B cell (primary cell): ENCODE measurements around the gene CHN1. TPM values are rescaled to one million over a fixed set of nuclear protein-coding genes. Genes with fewer than 3 reads are reported as not detected.

Experiments used
- ATAC-seq: fragments of 200-7000 bp; cut with Tn5 transposase; one replicate; pipeline ENCODE4 v1.10.0; 2021; ENCODE audit warnings: low read depth, mild to moderate bottlenecking, moderate number of reproducible peaks, moderate library complexity
- CTCF ChIA-PET: fragments of 350-600 bp; sonication (Branson Sonifier 250); formaldehyde crosslinking; loops from one replicate; lab custom pipeline; 2021; ENCODE audit warnings: antibody characterized with exemption, inconsistent platforms; lab: Charles Lee
- POLR2A ChIA-PET: fragments of 350-600 bp; sonication (Branson Sonifier 250); formaldehyde crosslinking; loops from one replicate; lab custom pipeline; 2021; ENCODE audit warnings: antibody characterized with exemption; lab: Charles Lee
- DNase-seq: peaks from one replicate; pipeline ENCODE4 v3.0.0; 2013
- H2AFZ ChIP-seq: 2 replicates; pipeline ENCODE4 v1.6.1; 2012; ENCODE audit warnings: mild to moderate bottlenecking, low read depth, low read length; ENCODE audit not compliant: insufficient read depth, poor library complexity, severe bottlenecking
- H3K27ac ChIP-seq, 2 donors: 1 replicate in 1 of 2; 2 replicates in 1 of 2; pipeline ENCODE4 v1.5.1; 2012 to 2013; ENCODE audit warnings: low read length in 2 of 2, mild to moderate bottlenecking in 2 of 2, moderate library complexity in 1 of 2
- H3K27me3 ChIP-seq, 4 experiments: fragments of 200-600 bp in 1 of 4; sonication (generic) in 1 of 4; replicated peaks in 1 of 4; 1 replicate in 2 of 4; 2 replicates in 2 of 4; pipeline versions ENCODE4 v1.6.1 to v1.7.0; 2013 to 2016; ENCODE audit warnings: low read length in 3 of 4, mild to moderate bottlenecking in 2 of 4, mixed read lengths in 1 of 4, moderate library complexity in 1 of 4; ENCODE audit not compliant: insufficient read depth in 4 of 4, control insufficient read depth in 3 of 4; ENCODE audit errors: control extremely low read depth in 1 of 4
- H3K36me3 ChIP-seq, 2 experiments: replicated peaks in 1 of 2; 1 replicate in 1 of 2; 2 replicates in 1 of 2; pipeline versions ENCODE4 v1.6.1 to v1.7.1; 2013; ENCODE audit warnings: low read length in 1 of 2; ENCODE audit not compliant: insufficient read depth in 2 of 2, control insufficient read depth in 1 of 2; ENCODE audit errors: control extremely low read depth in 1 of 2, extremely low read depth in 1 of 2
- H3K4me1 ChIP-seq, 2 donors: fragments of 200-600 bp in 1 of 2; sonication (generic) in 1 of 2; 1 replicate in 1 of 2; 2 replicates in 1 of 2; pipeline versions ENCODE4 v1.5.1 to v1.6.1; 2013 to 2017; ENCODE audit warnings: low read length in 2 of 2; ENCODE audit not compliant: control insufficient read depth in 2 of 2, insufficient read depth in 2 of 2
- H3K4me2 ChIP-seq: replicated peaks from 2 replicates; pipeline ENCODE3; 2012; ENCODE audit warnings: mild to moderate bottlenecking, low read depth, low read length; ENCODE audit not compliant: poor library complexity, severe bottlenecking
- H3K4me3 ChIP-seq, 5 experiments: fragments of 200-600 bp in 1 of 5; sonication (generic) in 1 of 5; 1 replicate in 3 of 5; 2 replicates in 2 of 5; pipeline versions ENCODE4 v1.5.1 to v1.7.0; 2011 to 2016; ENCODE audit warnings: low read length in 4 of 5, mild to moderate bottlenecking in 4 of 5, low read depth in 2 of 5, control low read depth in 1 of 5, moderate library complexity in 1 of 5; ENCODE audit not compliant: insufficient read depth in 1 of 5; ENCODE audit errors: control extremely low read depth in 1 of 5, extremely low read depth in 1 of 5
- H3K79me2 ChIP-seq: fragments of 200-600 bp; sonication (generic); one replicate; pipeline ENCODE4 v1.6.0; 2016; ENCODE audit warnings: low read length; ENCODE audit not compliant: control insufficient read depth, insufficient read depth
- H3K9ac ChIP-seq: fragments of 200-600 bp; sonication (generic); 2 replicates; pipeline ENCODE4 v1.6.1; 2017; ENCODE audit warnings: mild to moderate bottlenecking, low read length, moderate library complexity
- H3K9me3 ChIP-seq, 3 donors: one replicate each; pipeline versions ENCODE4 v1.6.1 to v1.7.1; 2013; ENCODE audit warnings: low read length in 2 of 3; ENCODE audit not compliant: control insufficient read depth in 2 of 3, insufficient read depth in 1 of 3; ENCODE audit errors: control extremely low read depth in 1 of 3
- H4K20me1 ChIP-seq: 2 replicates; pipeline ENCODE4 v1.6.0; 2012; ENCODE audit warnings: mild to moderate bottlenecking, low read length; ENCODE audit not compliant: insufficient read depth, control insufficient read depth, poor library complexity, severe bottlenecking
- H3K27ac Mint-ChIP-seq: one replicate; pipeline ENCODE4 v1.8.0; 2021; ENCODE audit warnings: mixed read lengths
- H3K27me3 Mint-ChIP-seq: one replicate; pipeline ENCODE4 v1.8.0; 2021; ENCODE audit warnings: mixed read lengths
- H3K4me1 Mint-ChIP-seq: one replicate; pipeline ENCODE4 v1.8.0; 2021; ENCODE audit warnings: mixed read lengths
- H3K4me3 Mint-ChIP-seq: one replicate; pipeline ENCODE4 v1.8.0; 2021; ENCODE audit warnings: mixed read lengths
- H3K9me3 Mint-ChIP-seq: one replicate; pipeline ENCODE4 v1.8.0; 2022; ENCODE audit warnings: mixed read lengths; ENCODE audit not compliant: insufficient read depth
- EZH2 ChIP-seq: IDR thresholded peaks from 2 replicates; pipeline ENCODE4 v1.6.1; 2012; ENCODE audit warnings: borderline replicate concordance, low read depth, mild to moderate bottlenecking, moderate library complexity, low read length; ENCODE audit not compliant: insufficient read depth, poor library complexity, severe bottlenecking
- WGBS: methylation state at CpG from one replicate; pipeline ENCODE4 v1.1.5; 2013; ENCODE audit warnings: missing lambda C conversion rate; ENCODE audit not compliant: insufficient coverage; 5-methylcytosine and 5-hydroxymethylcytosine counted together
- intact Hi-C: fragments of 100-400 bp; cut with micrococcal nuclease; formaldehyde crosslinking; loops from one replicate; pipeline ENCODE4 v1.10.0; 2022
- polyA plus RNA-seq: library from polyadenylated mRNA; depleted of rRNA; stranded (reverse); fragments of >200 nt; gene quantifications from 2 replicates; pipeline ENCODE4 v1.2.3, GENCODE V29; 2012
- total RNA-seq, 2 donors: library from RNA; stranded (reverse); fragments of 120-200 nt in 1 of 2; gene quantifications; 1 replicate in 1 of 2; 2 replicates in 1 of 2; pipeline versions ENCODE4 v1.2.3 to v1.2.4, GENCODE V29; 2013 to 2022
- TF ChIP-seq, protein P1 (sequence below): fragments of 200-600 bp; IDR thresholded peaks from one replicate; pipeline ENCODE4 v1.8.0; 2022; ENCODE audit warnings: antibody characterized with exemption, mild to moderate bottlenecking

CHN1 gene
- total and polyA plus RNA-seq, 2 donors (not counting 1 experiment from before 2014, with no cell fraction given) = 0.79 to 1.4 TPM

DNA sequence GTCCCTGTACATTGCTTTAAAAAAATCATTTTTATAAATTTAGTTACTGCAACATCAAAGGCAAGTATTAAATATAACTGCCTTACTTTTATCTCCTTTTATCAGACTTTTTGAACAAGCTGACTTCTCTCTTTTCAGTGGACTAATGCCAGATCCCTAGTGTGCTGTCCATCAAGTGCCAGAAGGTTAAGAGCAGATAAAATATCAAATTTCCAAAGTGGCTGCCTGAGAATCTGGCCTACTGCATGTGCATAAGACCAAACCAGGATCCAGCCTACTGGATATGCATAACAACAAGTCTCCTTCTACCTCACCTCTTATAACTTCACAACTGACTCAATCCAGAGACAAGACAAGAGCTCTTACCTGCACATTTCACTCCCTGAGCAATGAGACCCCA is 181.1 kb downstream of the CHN1 start:
- POLR2A ChIA-PET = no interaction called here
- no peaks in the 10 kb centered on the region for H3K4me1 ChIP-seq
- intact Hi-C loops = no loop called here
- H3K9ac ChIP-seq = no peak overlapping the region
- H3K4me1 Mint-ChIP-seq = no peaks in the 10 kb centered on the region
- H3K9me3 ChIP-seq = no peaks in the 10 kb centered on the region
- H3K4me3 ChIP-seq = no peak overlapping the region
- ATAC-seq = no peak
- no peaks in the 10 kb centered on the region for H4K20me1 ChIP-seq
- no peak overlapping the region for H3K27ac ChIP-seq
- H3K36me3 ChIP-seq = no peaks in the 10 kb centered on the region
- no peak overlapping the region for H3K27ac Mint-ChIP-seq
- no peaks in the 10 kb centered on the region for H3K79me2 ChIP-seq
- no peak for DNase-seq
- no peak overlapping the region for H3K4me3 Mint-ChIP-seq
- H3K27me3 ChIP-seq = peaks cover 0 to 5% (median 0%) of the 10 kb centered on the region in 4 experiments
- H3K9me3 Mint-ChIP-seq = no peaks in the 10 kb centered on the region
- no peak for TF ChIP-seq EZH2
- no peak overlapping the region for H2AFZ ChIP-seq
- CTCF ChIA-PET = no interaction called here
- H3K27me3 Mint-ChIP-seq = peaks cover 15% of the 10 kb centered on the region
- no peak overlapping the region for H3K4me2 ChIP-seq

DNA sequence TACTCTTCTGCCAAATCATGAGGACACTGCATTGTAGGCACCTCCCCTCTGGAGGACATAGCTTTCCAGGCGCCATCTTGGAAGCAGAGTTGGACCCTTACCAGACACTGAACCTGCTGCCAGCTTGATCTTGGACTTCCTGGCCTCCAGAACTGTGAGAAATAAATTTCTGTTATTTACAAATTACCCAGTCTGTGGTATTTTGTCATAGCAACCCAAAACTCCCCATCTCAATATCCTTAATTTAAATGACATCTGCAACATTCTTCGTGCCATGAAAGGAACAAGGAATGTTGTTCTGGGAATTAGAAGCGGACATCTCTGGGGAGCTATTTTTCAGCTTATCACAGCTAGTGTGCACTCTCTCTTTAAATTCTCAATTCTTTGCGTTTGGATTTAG is 183.6 kb downstream of the CHN1 start:
- Histone ChIP-seq H3K9ac (no peak overlapping the region), H3K79me2 (no peaks in the 10 kb centered on the region), H3K4me3 (no peak overlapping the region), H3K27me3 (peaks cover 0 to 5% (median 0%) of the 10 kb centered on the region in 4 experiments), H3K9me3 (no peaks in the 10 kb centered on the region), H4K20me1 (no peaks in the 10 kb centered on the region), H2AFZ (no peak overlapping the region), H3K36me3 (no peaks in the 10 kb centered on the region), H3K4me2 (no peak overlapping the region), H3K4me1 (no peaks in the 10 kb centered on the region), H3K27ac (no peak overlapping the region)
- ChIA-PET CTCF (no interaction called here), POLR2A (no interaction called here)
- ATAC-seq (no peak), DNase-seq (no peak)
- H3K9me3 Mint-ChIP-seq = no peaks in the 10 kb centered on the region
- WGBS = 100% methylated on average over 1 of the region's 4 CpGs
- peaks cover 7% of the 10 kb centered on the region for H3K27me3 Mint-ChIP-seq
- H3K4me1 Mint-ChIP-seq = no peaks in the 10 kb centered on the region
- H3K27ac Mint-ChIP-seq = no peak overlapping the region
- intact Hi-C loops = no loop called here
- no peak overlapping the region for H3K4me3 Mint-ChIP-seq
- no peak for TF ChIP-seq EZH2
- TF ChIP-seq, protein P1, sequence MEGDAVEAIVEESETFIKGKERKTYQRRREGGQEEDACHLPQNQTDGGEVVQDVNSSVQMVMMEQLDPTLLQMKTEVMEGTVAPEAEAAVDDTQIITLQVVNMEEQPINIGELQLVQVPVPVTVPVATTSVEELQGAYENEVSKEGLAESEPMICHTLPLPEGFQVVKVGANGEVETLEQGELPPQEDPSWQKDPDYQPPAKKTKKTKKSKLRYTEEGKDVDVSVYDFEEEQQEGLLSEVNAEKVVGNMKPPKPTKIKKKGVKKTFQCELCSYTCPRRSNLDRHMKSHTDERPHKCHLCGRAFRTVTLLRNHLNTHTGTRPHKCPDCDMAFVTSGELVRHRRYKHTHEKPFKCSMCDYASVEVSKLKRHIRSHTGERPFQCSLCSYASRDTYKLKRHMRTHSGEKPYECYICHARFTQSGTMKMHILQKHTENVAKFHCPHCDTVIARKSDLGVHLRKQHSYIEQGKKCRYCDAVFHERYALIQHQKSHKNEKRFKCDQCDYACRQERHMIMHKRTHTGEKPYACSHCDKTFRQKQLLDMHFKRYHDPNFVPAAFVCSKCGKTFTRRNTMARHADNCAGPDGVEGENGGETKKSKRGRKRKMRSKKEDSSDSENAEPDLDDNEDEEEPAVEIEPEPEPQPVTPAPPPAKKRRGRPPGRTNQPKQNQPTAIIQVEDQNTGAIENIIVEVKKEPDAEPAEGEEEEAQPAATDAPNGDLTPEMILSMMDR = no peak
